Measurements from ENCODE around the gene FAM184A. TPM values are rescaled to one million over a fixed set of nuclear protein-coding genes. Genes with fewer than 3 reads are reported as not detected.
A peak's percentile ranks its signal among the peaks of the same experiment; 100 is the strongest.

Gene FAM184A
- total and polyA plus RNA-seq, 4 donors = 15.7 to 44.2 (median 33.4) TPM

DNA sequence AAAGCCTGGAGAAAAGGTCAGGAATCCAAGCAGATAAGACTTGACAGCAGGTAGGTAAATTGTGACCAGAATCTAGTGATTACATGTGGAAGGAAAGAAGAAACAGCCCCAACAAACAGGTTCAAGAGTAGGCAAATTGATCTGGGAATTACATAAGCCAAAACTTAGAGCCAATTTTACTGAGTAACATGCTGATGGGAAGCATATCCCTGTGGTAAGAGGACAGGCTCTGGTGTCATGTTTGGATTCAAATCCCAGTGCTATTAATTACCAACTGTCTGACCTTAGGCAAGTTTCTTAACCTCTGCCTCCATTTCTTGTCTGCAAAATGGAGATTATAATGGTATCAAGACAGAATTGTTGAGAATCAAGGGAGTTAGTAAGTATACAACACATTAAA is 163.9 kb downstream of the FAM184A start:
- Histone ChIP-seq H3K4me1 (ENCODE audit: control insufficient read depth, insufficient read depth, low read length) (no peaks in the 10 kb centered on the region), H3K9me3 (ENCODE audit: control insufficient read depth, insufficient read depth, low read length) (no peaks in the 10 kb centered on the region), H3K4me3 (ENCODE audit: low read depth, low read length) (no peak overlapping the region), H3K27me3 (ENCODE audit: control insufficient read depth, insufficient read depth, low read length) (no peaks in the 10 kb centered on the region), H3K27ac (ENCODE audit: low read depth, low read length) (no peak overlapping the region), H3K36me3 (ENCODE audit: control insufficient read depth, insufficient read depth, low read length) (no peaks in the 10 kb centered on the region)
- no peak for DNase-seq (ENCODE audit: low read depth in 4 of 6, low spot score in 6 of 6)

GRCh38 chr6:118913161-118913560 is 165.3 kb downstream of the FAM184A start:
- no peaks in the 10 kb centered on the region for H3K9me3 ChIP-seq (ENCODE audit: control insufficient read depth, insufficient read depth, low read length)
- H3K4me1 ChIP-seq (ENCODE audit: control insufficient read depth, insufficient read depth, low read length) = no peaks in the 10 kb centered on the region
- no peak for DNase-seq (ENCODE audit: low read depth in 4 of 6, low spot score in 6 of 6)
- H3K36me3 ChIP-seq (ENCODE audit: control insufficient read depth, insufficient read depth, low read length) = no peaks in the 10 kb centered on the region
- no peaks in the 10 kb centered on the region for H3K27me3 ChIP-seq (ENCODE audit: control insufficient read depth, insufficient read depth, low read length)
- 90% methylated on average over 1 of the region's 2 CpGs for WGBS (ENCODE audit: insufficient coverage)
- no peak overlapping the region for H3K4me3 ChIP-seq (ENCODE audit: low read depth, low read length)
- H3K27ac ChIP-seq (ENCODE audit: low read depth, low read length) = no peak overlapping the region

DNA sequence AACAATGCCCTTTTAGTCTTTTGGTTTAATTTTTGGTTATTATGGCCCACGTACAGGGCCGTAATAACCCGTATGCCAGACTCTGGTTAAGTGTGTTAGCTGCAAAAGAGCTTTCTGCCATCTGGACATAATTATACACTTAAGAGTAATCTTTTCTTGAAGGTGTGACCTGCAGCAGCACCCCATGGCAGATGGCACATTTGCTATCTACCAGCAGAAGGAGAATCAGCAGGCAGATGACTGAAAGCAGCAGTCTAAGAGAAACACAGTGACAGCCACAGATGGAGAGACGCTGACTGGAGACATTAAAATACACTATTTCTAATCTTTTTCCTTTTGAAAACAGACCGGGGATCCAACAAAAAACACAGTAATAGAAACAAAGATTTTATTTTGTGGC is 165.8 kb downstream of the FAM184A start:
- Histone ChIP-seq H3K36me3 (ENCODE audit: control insufficient read depth, insufficient read depth, low read length) (no peaks in the 10 kb centered on the region), H3K27me3 (ENCODE audit: control insufficient read depth, insufficient read depth, low read length) (no peaks in the 10 kb centered on the region), H3K9me3 (ENCODE audit: control insufficient read depth, insufficient read depth, low read length) (no peaks in the 10 kb centered on the region), H3K4me1 (ENCODE audit: control insufficient read depth, insufficient read depth, low read length) (no peaks in the 10 kb centered on the region), H3K27ac (ENCODE audit: low read depth, low read length) (no peak overlapping the region), H3K4me3 (ENCODE audit: low read depth, low read length) (no peak overlapping the region)
- WGBS (ENCODE audit: insufficient coverage) = 80% methylated on average over 1 of the region's 5 CpGs
- peak in 2 of 6 donors; percentile 79 to 87 for DNase-seq (ENCODE audit: low read depth in 4 of 6, low spot score in 6 of 6)

Small RNA genes lying within 50 kb of the gene (small RNA-seq; reads per million reads assigned to genes)
- gene MIR548B (ENCODE audit: low replicate concordance) = 0.14 reads per million
- not detected for gene RF00019 (ENCODE audit: low replicate concordance)

Other genes starting within 250 kb of the FAM184A start
- 10 to 100 TPM; 30.4 to 40.4 TPM for gene ASF1A, start 184.5 kb downstream of the FAM184A start, total RNA-seq
- 10 to 100 TPM; 25.9 to 34.4 TPM for gene ASF1A, start 184.5 kb downstream of the FAM184A start, polyA plus RNA-seq (ENCODE audit: insufficient read length in 2 of 2)
- gene MCM9, start 143.5 kb downstream of the FAM184A start, total RNA-seq = 10 to 100 TPM; 15.8 to 16.8 TPM
- gene MCM9, start 143.5 kb downstream of the FAM184A start, polyA plus RNA-seq (ENCODE audit: insufficient read length in 2 of 2) = 10 to 100 TPM; 11.2 to 13.3 TPM

Measured in spinal cord (tissue), 10 donors.